Stimulated activated CD8-positive, alpha-beta memory T cell treated with anti-CD3 and anti-CD28 coated beads, Interleukin-12 subunit alpha, Interleukin-12 subunit beta, amount 100 ng/mL, for 24 hours (primary cell): ENCODE results near the gene DNAH1.

ENCODE experiments used
- DNase-seq: peaks from one replicate; pipeline ENCODE4 v3.0.0-alpha.2; 2020; ENCODE audit errors: extremely low read depth

DNAH1 gene

DNA sequence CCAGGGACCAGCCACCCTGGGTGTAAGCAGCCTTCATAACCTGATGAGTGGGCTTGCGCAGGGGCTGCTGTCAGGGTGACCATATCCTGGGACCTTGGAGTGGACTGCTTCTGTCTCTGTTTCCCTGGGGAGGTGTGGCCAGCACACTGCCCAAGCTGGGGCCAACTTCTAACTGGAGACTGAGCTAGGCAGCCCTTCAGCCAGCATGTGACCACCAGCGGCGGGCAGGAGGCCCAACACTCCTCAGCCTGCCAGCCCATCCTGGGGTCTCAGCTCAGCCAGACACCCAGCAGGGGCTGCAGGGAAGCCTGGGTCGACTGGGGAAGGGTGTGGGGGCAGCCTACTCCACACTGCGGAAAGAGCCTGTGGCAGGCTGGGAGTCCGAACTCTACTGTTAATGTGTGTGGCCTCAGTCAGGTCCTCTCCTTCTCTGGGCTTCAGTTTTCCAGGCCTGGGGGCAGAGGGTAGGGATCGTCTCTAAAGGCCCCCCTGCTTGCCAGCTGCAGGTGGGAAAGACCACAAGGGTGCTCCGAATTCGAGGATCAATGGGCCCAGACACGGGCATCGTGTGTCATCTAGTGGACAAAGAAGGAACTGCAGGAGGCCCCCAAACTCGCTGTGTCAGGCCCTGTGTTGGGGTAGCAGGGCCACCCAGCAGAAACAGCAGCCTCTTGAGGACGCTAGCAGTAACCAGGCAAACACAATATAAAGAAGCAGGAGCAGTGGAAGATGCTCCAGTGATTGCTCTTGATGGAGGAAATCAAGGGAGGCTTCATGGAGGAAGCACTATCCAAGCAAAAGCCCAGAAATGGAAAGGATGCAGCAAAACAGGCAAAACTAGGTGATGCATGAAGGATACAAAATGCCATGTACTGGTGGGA lies 130.8 kb downstream of the DNAH1 start:
- peak; percentile 42 for DNase-seq

DNA sequence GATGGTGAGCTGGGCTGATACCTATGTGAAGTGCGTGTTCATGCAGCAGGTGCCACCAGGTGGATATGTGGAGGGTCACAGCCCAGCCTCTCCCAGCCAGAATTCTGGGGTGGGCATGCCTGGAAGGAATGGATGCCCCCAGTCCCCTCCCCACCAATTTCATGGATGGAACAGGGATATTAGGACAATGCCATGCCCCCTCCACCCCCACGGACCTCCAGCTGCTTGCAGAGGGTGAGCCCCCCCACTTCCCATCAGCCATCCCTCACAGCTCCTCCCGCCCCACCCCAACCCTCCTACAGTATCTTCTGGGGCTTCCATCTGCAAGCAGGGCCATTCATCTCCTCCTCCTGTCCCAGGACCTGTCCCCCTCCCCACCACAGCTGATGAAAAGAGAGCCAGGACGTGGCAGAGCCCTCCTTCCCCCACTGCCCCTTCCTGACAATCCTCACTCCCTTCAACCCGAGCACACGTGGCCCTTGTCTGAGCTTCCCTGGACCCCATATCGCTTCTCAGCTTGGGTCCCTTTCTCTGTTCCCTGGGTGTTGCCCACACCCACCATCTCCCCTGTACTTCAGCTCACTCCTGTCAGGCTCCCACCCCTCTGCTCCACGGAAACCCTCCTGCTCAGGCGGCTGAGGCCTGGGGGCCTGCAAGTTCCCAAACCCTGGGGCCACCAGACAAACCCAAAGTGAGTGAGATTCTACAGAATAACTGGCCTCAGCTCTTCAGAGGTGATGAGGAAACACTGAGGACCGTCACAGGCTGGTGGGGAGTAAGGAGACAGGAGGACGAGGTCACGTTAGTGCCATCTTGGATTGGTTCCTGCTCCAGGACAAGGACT lies 131.6 kb downstream of the DNAH1 start:
- DNase-seq, result no peak
